MM.1S (cell line): Measurements from ENCODE around the gene LITAFD.

Experiments used
- DNase-seq: peaks from one replicate; pipeline ENCODE4 v3.0.0-alpha.2; 2015
- H2AFZ ChIP-seq: fragments of 300-600 bp; sonication (generic); 2 replicates; pipeline ENCODE4 v1.6.0; 2016; ENCODE audit warnings: antibody characterized with exemption, low read length
- H3F3A ChIP-seq: fragments of 300-600 bp; sonication (generic); 2 replicates; pipeline ENCODE4 v1.6.1; 2016; ENCODE audit warnings: mild to moderate bottlenecking, antibody characterized with exemption, low read length, moderate library complexity, mixed read lengths; ENCODE audit not compliant: insufficient read depth
- H3K27ac ChIP-seq: fragments of 300-600 bp; sonication (generic); 2 replicates; pipeline ENCODE4 v1.5.1; 2016; ENCODE audit warnings: mild to moderate bottlenecking, low read length
- H3K27me3 ChIP-seq: fragments of 300-600 bp; sonication (generic); replicated peaks from 2 replicates; pipeline ENCODE4 v1.6.0; 2016; ENCODE audit warnings: low read length; ENCODE audit not compliant: insufficient read depth
- H3K36me3 ChIP-seq: fragments of 300-600 bp; sonication (generic); replicated peaks from 2 replicates; pipeline ENCODE4 v1.6.1; 2016; ENCODE audit warnings: mild to moderate bottlenecking, low read length, mixed read lengths; ENCODE audit not compliant: insufficient read depth
- H3K4me1 ChIP-seq: fragments of 300-600 bp; sonication (generic); 2 replicates; pipeline ENCODE4 v1.6.1; 2016; ENCODE audit warnings: low read length, mixed read lengths
- H3K4me2 ChIP-seq: fragments of 300-600 bp; sonication (generic); 2 replicates; pipeline ENCODE4 v1.6.0; 2016; ENCODE audit warnings: low read depth, low read length
- H3K4me3 ChIP-seq: fragments of 300-600 bp; sonication (generic); 2 replicates; pipeline ENCODE4 v1.5.1; 2016; ENCODE audit warnings: low read length, mixed read lengths
- H3K79me2 ChIP-seq: fragments of 300-600 bp; sonication (generic); 2 replicates; pipeline ENCODE4 v1.6.1; 2016; ENCODE audit warnings: mixed run types, low read length, mixed read lengths
- H3K9ac ChIP-seq: fragments of 300-600 bp; sonication (generic); 2 replicates; pipeline ENCODE4 v1.6.1; 2016; ENCODE audit warnings: low read length, mixed read lengths
- H3K9me2 ChIP-seq: fragments of 300-600 bp; sonication (generic); replicated peaks from 2 replicates; pipeline ENCODE4 v1.6.1; 2016; ENCODE audit warnings: mild to moderate bottlenecking, low read length, mixed read lengths; ENCODE audit not compliant: insufficient read depth
- H3K9me3 ChIP-seq: fragments of 300-600 bp; sonication (generic); replicated peaks from 2 replicates; pipeline ENCODE4 v1.6.1; 2016; ENCODE audit warnings: mild to moderate bottlenecking, low read length, mixed read lengths; ENCODE audit not compliant: insufficient read depth
- H4K20me1 ChIP-seq: fragments of 300-600 bp; sonication (generic); 2 replicates; pipeline ENCODE4 v1.6.1; 2016; ENCODE audit warnings: mild to moderate bottlenecking, low read length, moderate library complexity, mixed read lengths; ENCODE audit not compliant: insufficient read depth
- EZH2 ChIP-seq: fragments of 300-600 bp; sonication (generic); optimal IDR thresholded peaks from 2 replicates; pipeline ENCODE3; 2017; ENCODE audit warnings: low read depth, mild to moderate bottlenecking, antibody characterized with exemption, low read length, mixed read lengths
- EZH2phosphoT487 ChIP-seq: fragments of 300-600 bp; sonication (generic); IDR thresholded peaks from 2 replicates; pipeline ENCODE4 v1.6.1; 2018; ENCODE audit warnings: antibody characterized with exemption, low read length
- TF ChIP-seq, protein P1 (sequence below): fragments of 300-600 bp; sonication (generic); IDR thresholded peaks from 2 replicates; pipeline ENCODE4 v1.5.1; 2016; ENCODE audit warnings: antibody characterized with exemption, low read length, mixed read lengths

The LITAFD gene

DNA sequence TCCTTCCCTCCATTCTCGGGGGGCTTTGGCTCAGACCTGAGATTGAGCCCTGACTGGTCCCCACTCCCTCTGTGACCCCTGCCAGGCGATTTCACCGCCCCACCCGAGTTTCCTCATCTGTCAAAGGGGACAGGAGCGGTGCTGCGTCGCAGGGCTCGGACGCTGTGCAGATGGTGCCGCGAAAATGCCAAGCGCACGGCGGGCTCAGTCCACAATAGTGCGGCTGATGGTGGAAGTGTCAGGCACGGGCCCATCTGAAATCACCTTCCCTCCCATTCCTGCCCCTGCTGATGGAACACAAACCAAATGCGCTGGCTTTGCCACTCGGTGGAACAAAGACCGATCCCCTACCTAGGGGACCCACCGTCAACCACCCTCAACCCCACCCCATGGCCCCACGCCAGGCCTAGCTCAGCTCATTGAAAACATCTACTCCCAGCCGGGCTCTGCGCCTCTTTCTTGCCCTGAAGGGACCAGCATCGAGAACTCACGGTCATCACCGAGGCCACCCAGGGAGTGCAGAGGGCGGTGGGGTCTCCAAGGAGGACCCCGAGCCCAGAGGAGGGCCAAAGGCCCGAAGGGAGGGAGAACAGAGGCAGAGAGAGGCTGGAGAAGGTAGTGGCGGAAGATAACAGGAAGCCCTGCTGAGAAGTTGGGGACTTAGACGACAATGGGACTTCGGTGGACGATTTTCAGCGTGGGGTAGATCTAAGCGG, 14.8 kb upstream of the LITAFD start:
- Histone ChIP-seq H3K27ac (peak overlapping the region; percentile 78), H3K9me3 (no peaks in the 10 kb centered on the region), H3K4me3 (peak overlapping the region; percentile 73), H3F3A (peaks cover 7% of the 10 kb centered on the region; the same call in 1 of the 2 replicates), H3K36me3 (no peaks in the 10 kb centered on the region), H3K4me2 (peak overlapping the region; percentile 92), H3K27me3 (no peaks in the 10 kb centered on the region), H3K4me1 (no peaks in the 10 kb centered on the region; the same call in 1 of the 2 replicates), H3K9ac (peak overlapping the region; percentile 80), H2AFZ (0 out of 2 replicates have a peak overlapping the region, but pooled peaks have one; percentile 37), H3K9me2 (no peaks in the 10 kb centered on the region), H3K79me2 (peaks cover 59% of the 10 kb centered on the region), H4K20me1 (peaks cover 9% of the 10 kb centered on the region)
- no peak for TF ChIP-seq EZH2
- TF ChIP-seq, protein P1, sequence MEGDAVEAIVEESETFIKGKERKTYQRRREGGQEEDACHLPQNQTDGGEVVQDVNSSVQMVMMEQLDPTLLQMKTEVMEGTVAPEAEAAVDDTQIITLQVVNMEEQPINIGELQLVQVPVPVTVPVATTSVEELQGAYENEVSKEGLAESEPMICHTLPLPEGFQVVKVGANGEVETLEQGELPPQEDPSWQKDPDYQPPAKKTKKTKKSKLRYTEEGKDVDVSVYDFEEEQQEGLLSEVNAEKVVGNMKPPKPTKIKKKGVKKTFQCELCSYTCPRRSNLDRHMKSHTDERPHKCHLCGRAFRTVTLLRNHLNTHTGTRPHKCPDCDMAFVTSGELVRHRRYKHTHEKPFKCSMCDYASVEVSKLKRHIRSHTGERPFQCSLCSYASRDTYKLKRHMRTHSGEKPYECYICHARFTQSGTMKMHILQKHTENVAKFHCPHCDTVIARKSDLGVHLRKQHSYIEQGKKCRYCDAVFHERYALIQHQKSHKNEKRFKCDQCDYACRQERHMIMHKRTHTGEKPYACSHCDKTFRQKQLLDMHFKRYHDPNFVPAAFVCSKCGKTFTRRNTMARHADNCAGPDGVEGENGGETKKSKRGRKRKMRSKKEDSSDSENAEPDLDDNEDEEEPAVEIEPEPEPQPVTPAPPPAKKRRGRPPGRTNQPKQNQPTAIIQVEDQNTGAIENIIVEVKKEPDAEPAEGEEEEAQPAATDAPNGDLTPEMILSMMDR = no peak
- TF ChIP-seq EZH2phosphoT487 = no peak
- DNase-seq = peak; percentile 42

DNA sequence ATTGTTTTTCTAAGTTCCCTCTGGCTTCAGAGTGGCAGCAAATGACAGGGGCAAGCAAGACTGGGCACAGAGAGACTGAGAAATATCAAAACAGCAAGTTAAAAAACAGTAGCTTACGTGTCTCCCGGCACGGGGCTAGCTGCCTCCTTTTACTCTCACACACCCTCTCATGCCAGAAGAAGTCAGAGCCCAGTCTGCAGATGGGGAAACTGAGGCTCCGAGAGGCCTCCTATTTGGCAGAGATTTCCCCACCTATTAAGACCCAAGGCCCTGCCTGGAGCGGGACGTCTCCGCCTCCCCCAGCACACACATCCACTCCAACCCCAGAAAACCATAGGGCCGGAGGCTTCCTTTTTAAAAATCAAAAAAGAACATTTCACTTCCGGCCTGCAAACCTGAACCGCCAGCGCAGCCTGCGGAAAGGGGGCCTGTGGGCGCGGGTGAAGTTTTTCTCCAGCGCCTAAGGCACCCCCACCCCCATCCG, 14.2 kb upstream of the LITAFD start:
- Histone ChIP-seq H3F3A (peaks cover 7% of the 10 kb centered on the region; the same call in 1 of the 2 replicates), H3K9me3 (no peaks in the 10 kb centered on the region), H3K9ac (peak overlapping the region; percentile 80), H3K36me3 (no peaks in the 10 kb centered on the region), H4K20me1 (peaks cover 4% of the 10 kb centered on the region; the same call in 1 of the 2 replicates), H3K27me3 (no peaks in the 10 kb centered on the region), H3K9me2 (no peaks in the 10 kb centered on the region), H3K27ac (peak overlapping the region; percentile 78), H3K79me2 (peaks cover 53% of the 10 kb centered on the region), H3K4me1 (no peaks in the 10 kb centered on the region; the same call in 1 of the 2 replicates), H2AFZ (peak overlapping the region; percentile 37; the same call in 1 of the 2 replicates), H3K4me3 (peak overlapping the region; percentile 73), H3K4me2 (peak overlapping the region; percentile 92)
- no peak for TF ChIP-seq EZH2
- TF ChIP-seq, protein P1 = no peak
- TF ChIP-seq EZH2phosphoT487 = no peak
- DNase-seq = no peak

DNA sequence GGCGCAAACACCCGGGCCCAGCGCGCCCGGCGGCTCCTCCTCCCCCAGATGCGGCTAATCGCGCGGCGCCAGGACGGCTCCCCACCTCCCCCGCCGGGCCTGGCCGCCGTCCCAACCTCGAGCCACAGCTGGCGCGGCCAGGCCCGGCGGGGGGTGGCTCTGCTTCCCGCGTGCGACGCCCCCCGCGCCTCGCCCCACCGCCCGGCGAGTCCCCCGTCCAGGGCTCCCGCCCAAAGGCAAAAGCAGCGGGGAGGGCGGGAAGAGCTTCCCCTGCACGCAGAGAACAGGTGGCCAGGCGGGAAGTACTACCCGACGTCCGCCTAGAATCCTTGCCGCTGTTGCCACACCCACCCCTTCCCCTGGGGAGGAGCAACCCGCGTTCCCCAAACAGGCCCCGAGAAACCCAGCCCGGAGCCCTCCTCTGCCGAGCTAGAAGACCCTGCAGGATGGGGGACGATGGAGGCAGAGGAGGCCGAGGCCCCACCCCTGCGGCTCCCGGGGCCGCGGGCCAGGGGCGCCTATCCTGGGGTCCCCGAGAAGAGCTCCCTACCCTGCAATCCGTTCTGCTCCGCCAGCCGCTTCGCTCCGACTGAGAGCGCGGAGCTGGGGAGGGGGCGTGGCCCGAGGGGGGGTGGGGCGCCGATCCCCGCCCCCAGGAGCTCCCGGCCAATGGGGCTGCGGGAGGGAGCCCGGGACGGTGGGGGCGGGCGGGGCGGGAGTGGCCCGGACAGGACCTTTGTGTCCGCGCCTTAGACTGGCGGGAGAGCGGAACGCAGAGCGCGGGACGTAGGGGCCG, 13.5 kb upstream of the LITAFD start, which contains the start of gene CARHSP1:
Gene CARHSP1 (minus strand): TSS at position 591 of the 796 bp plus-strand sequence. CDS start 9,678 bp downstream, outside the sequence.
- Histone ChIP-seq H3K4me1 (no peaks in the 10 kb centered on the region; the same call in 1 of the 2 replicates), H3K27me3 (no peaks in the 10 kb centered on the region), H3K36me3 (no peaks in the 10 kb centered on the region), H3K9me3 (no peaks in the 10 kb centered on the region), H3K9ac (peak within 1 kb of the TSS; percentile 80), H3K27ac (peak within 1 kb of the TSS; percentile 78), H4K20me1 (no peaks in the 10 kb centered on the region; the same call in 1 of the 2 replicates), H2AFZ (peak within 1 kb of the TSS; percentile 89), H3K79me2 (peaks cover 46% of the 10 kb centered on the region), H3K4me2 (peak within 1 kb of the TSS; percentile 92), H3F3A (peaks cover 7% of the 10 kb centered on the region; the same call in 1 of the 2 replicates), H3K9me2 (no peaks in the 10 kb centered on the region), H3K4me3 (peak within 1 kb of the TSS; percentile 73)
- TF ChIP-seq EZH2phosphoT487 = no peak
- TF ChIP-seq, protein P1 = no peak
- no peak for TF ChIP-seq EZH2
- peak; percentile 95 for DNase-seq
